Measurements from ENCODE around the gene AQP12A. TPM values are rescaled to one million over a fixed set of nuclear protein-coding genes. Genes with fewer than 3 reads are reported as not detected.

AQP12A gene
- total and polyA plus RNA-seq, 10 of the 15 experiments (the other 5 are each of a cell fraction or from before 2014, with no cell fraction given), result not detected

GRCh38 chr2:240662681-240663080 is 29.0 kb upstream of the AQP12A start (continued):
- TF ChIP-seq RAD21 (IDR thresholded peaks at IDR 0.05; ENCODE audit: insufficient read depth, low read depth, low read length) (no peak), BCL11A (IDR thresholded peaks at IDR 0.05; ENCODE audit: low read depth, low read length) (no peak), CREM (IDR thresholded peaks at IDR 0.05; ENCODE audit: low read depth) (no peak), EED (IDR thresholded peaks at IDR 0.05; ENCODE audit: low read depth) (no peak), NFXL1 (IDR thresholded peaks at IDR 0.05; ENCODE audit: borderline replicate concordance) (no peak), EP300 (IDR thresholded peaks at IDR 0.05; ENCODE audit: borderline replicate concordance in 1 of 2, control insufficient read depth in 1 of 2, low read depth in 2 of 2, low read length in 2 of 2) (no peak), SP1 (IDR thresholded peaks at IDR 0.05; ENCODE audit: low read depth, low read length) (no peak), SUZ12 (IDR thresholded peaks at IDR 0.05; ENCODE audit: unreplicated experiment) (no peak)

- POLR2A ChIA-PET, result interaction anchor here (0.9 kb wide), 1 partner anchor 8 kb away, joined by 3 read pairs; no protein-coding TSS in a partner anchor
- no peak for ATAC-seq
- RAD21 ChIA-PET (ENCODE audit: unreplicated experiment), result no interaction called here
- WGBS (ENCODE audit: insufficient coverage, insufficient replicate concordance, low lambda C conversion rate, missing lambda C conversion rate), result 19% methylated on average over 6 of the region's 6 CpGs
- no peaks in the 10 kb centered on the region for H4K20me1 ChIP-seq (ENCODE audit: control insufficient read depth, insufficient read depth)
- peaks cover 2% of the 10 kb centered on the region; the same call in 1 of the 3 replicates for H3K9me3 ChIP-seq (replicated peaks; ENCODE audit: control insufficient read depth, insufficient read depth, low read length)
- CTCF ChIA-PET, result interaction anchor here (0.6 kb wide), 1 partner anchor 1360 kb away, joined by 3 read pairs; no protein-coding TSS in a partner anchor
- no peak for DNase-seq (ENCODE audit: low read depth, low spot score)
- intact Hi-C loops (cut with micrococcal nuclease; ENCODE audit: unreplicated experiment) (no loop called here), in situ Hi-C loops (cut with MboI) (no loop called here)
- SMC1A ChIA-PET (ENCODE audit: uncharacterized antibody, unreplicated experiment), result no interaction called here
- no peak overlapping the region for H3K4me3 ChIP-seq
- no peaks in the 10 kb centered on the region for H3K79me2 ChIP-seq (ENCODE audit: control insufficient read depth, insufficient read depth, low read length)
- no peak overlapping the region for H2AFZ ChIP-seq (ENCODE audit: control insufficient read depth, low read depth, low read length)
- no peaks in the 10 kb centered on the region for H3K4me1 ChIP-seq (ENCODE audit: control insufficient read depth, insufficient read depth, low read length)
- no peak for FAIRE-seq
- no peak overlapping the region for H3K4me2 ChIP-seq (ENCODE audit: control insufficient read depth, insufficient read depth)
- BruUV-seq (replicated peaks), result no TSS peak
- no peak overlapping the region for H3K27ac ChIP-seq (ENCODE audit: control insufficient read depth, insufficient read depth)
- no peaks in the 10 kb centered on the region; a peak in 1 of 4 replicates for H3K27me3 ChIP-seq (replicated peaks in 1 of 2; ENCODE audit: control insufficient read depth in 2 of 2, insufficient read depth in 2 of 2, low read length in 1 of 2)
- H3K36me3 ChIP-seq (ENCODE audit: control insufficient read depth in 2 of 2, insufficient read depth in 2 of 2, low read length in 1 of 2), result no peaks in the 10 kb centered on the region
- H3K9ac ChIP-seq (ENCODE audit: control insufficient read depth, insufficient read depth, low read length), result no peak overlapping the region
- no peak for TF ChIP-seq ZBTB40 (IDR thresholded peaks at IDR 0.05; ENCODE audit: borderline replicate concordance)
- no peak for TF ChIP-seq RBBP5 (conservative IDR thresholded peaks at IDR 0.05)
- no peak for TF ChIP-seq NRF1 (conservative IDR thresholded peaks at IDR 0.05; ENCODE audit: low read depth, low read length)
- no peak for TF ChIP-seq ATF3 (IDR thresholded peaks at IDR 0.05; ENCODE audit: borderline replicate concordance, extremely low read depth, low read depth, low read length)
- no peak for TF ChIP-seq BCLAF1 (IDR thresholded peaks at IDR 0.05)
- no peak for TF ChIP-seq EZH2 (IDR thresholded peaks at IDR 0.05; ENCODE audit: borderline replicate concordance, control insufficient read depth, low read depth, low read length)
Measured at GRCh38 chr2:240663546-240664190, 28.0 kb upstream of the AQP12A start.
